Tibial nerve (tissue), 3 donors: ENCODE measurements around the gene GMEB2.

Experiments
- POLR2A ChIP-seq, 2 donors: fragments of 450-650 bp; IDR thresholded peaks; one replicate each; pipeline ENCODE4 v1.6.1; 2017; ENCODE audit warnings: antibody characterized with exemption in 2 of 2, mild to moderate bottlenecking in 2 of 2, moderate library complexity in 2 of 2
- TF ChIP-seq, protein P1 (sequence below), 5 experiments: fragments of 200-600 bp in 3 of 5; fragments of 450-650 bp in 2 of 5; sonication (generic) in 3 of 5; IDR thresholded peaks; one replicate each; pipeline ENCODE4 v1.5.1; 2016 to 2019; ENCODE audit warnings: antibody characterized with exemption in 5 of 5, mild to moderate bottlenecking in 3 of 5, moderate library complexity in 2 of 5

DNA sequence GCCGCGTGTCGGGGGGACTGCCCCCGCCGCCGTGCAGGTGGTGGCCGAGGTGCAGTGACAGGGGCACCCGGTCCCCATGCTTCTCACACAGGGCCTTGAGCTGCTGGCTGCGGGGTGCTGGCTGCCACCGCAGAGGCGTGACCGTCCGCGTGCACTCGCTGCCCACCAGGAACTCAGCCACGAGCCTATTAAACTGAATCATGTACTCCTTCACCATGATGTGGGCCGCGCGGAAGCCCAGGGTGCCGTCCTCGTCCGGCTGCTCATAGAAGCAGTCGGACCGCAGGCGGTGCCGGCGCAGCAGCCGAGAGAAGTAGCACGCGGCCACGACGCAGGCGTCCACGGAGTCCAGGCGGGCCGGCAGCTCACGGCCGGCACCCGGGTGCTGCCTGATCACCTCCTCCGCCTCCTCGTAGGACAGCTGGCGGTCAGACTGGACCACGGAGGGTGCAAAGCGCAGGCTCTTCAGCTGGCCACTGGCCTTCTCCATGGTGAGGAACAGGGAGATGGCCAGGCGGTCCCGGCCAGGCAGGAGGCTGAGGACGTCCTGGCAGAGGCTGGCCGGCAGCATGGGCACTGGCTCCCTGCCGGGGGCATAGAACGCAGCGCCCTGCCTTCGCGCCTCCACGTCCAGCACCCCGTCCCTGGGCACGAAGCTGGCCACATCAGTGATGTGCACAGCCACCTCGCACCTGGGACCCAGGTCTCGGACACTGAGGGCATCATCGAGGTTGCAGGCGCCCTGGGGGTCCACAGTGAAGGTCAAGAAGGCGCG is 62.7 kb downstream of the GMEB2 start:
- TF ChIP-seq, protein P1, sequence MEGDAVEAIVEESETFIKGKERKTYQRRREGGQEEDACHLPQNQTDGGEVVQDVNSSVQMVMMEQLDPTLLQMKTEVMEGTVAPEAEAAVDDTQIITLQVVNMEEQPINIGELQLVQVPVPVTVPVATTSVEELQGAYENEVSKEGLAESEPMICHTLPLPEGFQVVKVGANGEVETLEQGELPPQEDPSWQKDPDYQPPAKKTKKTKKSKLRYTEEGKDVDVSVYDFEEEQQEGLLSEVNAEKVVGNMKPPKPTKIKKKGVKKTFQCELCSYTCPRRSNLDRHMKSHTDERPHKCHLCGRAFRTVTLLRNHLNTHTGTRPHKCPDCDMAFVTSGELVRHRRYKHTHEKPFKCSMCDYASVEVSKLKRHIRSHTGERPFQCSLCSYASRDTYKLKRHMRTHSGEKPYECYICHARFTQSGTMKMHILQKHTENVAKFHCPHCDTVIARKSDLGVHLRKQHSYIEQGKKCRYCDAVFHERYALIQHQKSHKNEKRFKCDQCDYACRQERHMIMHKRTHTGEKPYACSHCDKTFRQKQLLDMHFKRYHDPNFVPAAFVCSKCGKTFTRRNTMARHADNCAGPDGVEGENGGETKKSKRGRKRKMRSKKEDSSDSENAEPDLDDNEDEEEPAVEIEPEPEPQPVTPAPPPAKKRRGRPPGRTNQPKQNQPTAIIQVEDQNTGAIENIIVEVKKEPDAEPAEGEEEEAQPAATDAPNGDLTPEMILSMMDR (IDR thresholded peaks at IDR 0.05): no peak
- TF ChIP-seq POLR2A (IDR thresholded peaks at IDR 0.05): no peak
